ENCODE measurements around the gene NAIF1. TPM values are rescaled to one million over a fixed set of nuclear protein-coding genes. Genes with fewer than 3 reads are reported as not detected.
"Not testable (repeated sequence)": the region's sequence is repeated elsewhere in the genome, so short reads cannot be mapped to it uniquely, and the experiment has no call there.

The NAIF1 gene
- total RNA-seq, 4 donors from 2014 or later, result 7.4 to 26.1 (median 11.8) TPM

- H3K27ac ChIP-seq, result peak overlapping the region; percentile 74 to 92 (median 84)
- TF ChIP-seq CTCF (IDR thresholded peaks at IDR 0.05), result no peak
- TF ChIP-seq POLR2A (IDR thresholded peaks at IDR 0.05), result no peak
These were observed 41.4 kb downstream of the NAIF1 start for GRCh38 chr9:128025736-128026135.

GRCh38 chr9:128024761-128025308 lies 42.3 kb downstream of the NAIF1 start:
- Histone ChIP-seq H3K36me3 (no peaks in the 10 kb centered on the region), H3K9me3 (no peaks in the 10 kb centered on the region), H3K4me1 (peaks cover 0 to 29% (median 11%) of the 10 kb centered on the region in 4 donors), H3K4me3 (no peak overlapping the region), H3K27me3 (no peaks in the 10 kb centered on the region), H3K27ac (peak overlapping the region; percentile 74 to 92 (median 84))
- TF ChIP-seq POLR2A (IDR thresholded peaks at IDR 0.05) (no peak), CTCF (IDR thresholded peaks at IDR 0.05) (no peak)
- DNase-seq, result no peak

More at GRCh38 chr9:128025736-128026135, 41.4 kb downstream of the NAIF1 start:
- H3K9me3 ChIP-seq, result no peaks in the 10 kb centered on the region
- H3K4me3 ChIP-seq, result peak overlapping the region in 1 of 4 donors; percentile 12
- DNase-seq, result no peak
- H3K27me3 ChIP-seq, result no peaks in the 10 kb centered on the region
- peaks cover 0 to 29% (median 14%) of the 10 kb centered on the region in 4 donors for H3K4me1 ChIP-seq
- no peaks in the 10 kb centered on the region for H3K36me3 ChIP-seq

GRCh38 chr9:128023671-128024070 lies 43.4 kb downstream of the NAIF1 start:
- peak overlapping the region in 1 of 4 donors; percentile 43 for H3K27ac ChIP-seq
- not testable (repeated sequence) for H3K4me3 ChIP-seq, DNase-seq, H3K36me3 ChIP-seq, H3K27me3 ChIP-seq, H3K9me3 ChIP-seq
- H3K4me1 ChIP-seq, result peaks cover 0 to 22% (median 9%) of the 10 kb centered on the region in 4 donors

GRCh38 chr9:128022886-128023285 lies 44.2 kb downstream of the NAIF1 start:
- H3K4me1 ChIP-seq, result peaks cover 0 to 19% (median 8%) of the 10 kb centered on the region in 4 donors
- H3K27ac ChIP-seq, result peak overlapping the region in 1 of 4 donors; percentile 43
- DNase-seq, result no peak
- TF ChIP-seq CTCF (IDR thresholded peaks at IDR 0.05) (no peak), POLR2A (IDR thresholded peaks at IDR 0.05) (no peak)
- H3K27me3 ChIP-seq, result no peaks in the 10 kb centered on the region
- no peaks in the 10 kb centered on the region for H3K36me3 ChIP-seq
- no peaks in the 10 kb centered on the region for H3K9me3 ChIP-seq
- H3K4me3 ChIP-seq, result no peak overlapping the region

GRCh38 chr9:128021098-128021497 lies 46.0 kb downstream of the NAIF1 start:
- H3K4me3 ChIP-seq, result no peak overlapping the region
- no peaks in the 10 kb centered on the region for H3K36me3 ChIP-seq
- no peak overlapping the region for H3K27ac ChIP-seq
- H3K4me1 ChIP-seq, result peaks cover 0 to 13% (median 2%) of the 10 kb centered on the region in 4 donors
- H3K27me3 ChIP-seq, result no peaks in the 10 kb centered on the region
- H3K9me3 ChIP-seq, result no peaks in the 10 kb centered on the region
- TF ChIP-seq POLR2A (IDR thresholded peaks at IDR 0.05) (no peak), CTCF (IDR thresholded peaks at IDR 0.05) (no peak)
- no peak for DNase-seq

GRCh38 chr9:128020692-128021091 lies 46.4 kb downstream of the NAIF1 start:
- DNase-seq, result no peak
- Histone ChIP-seq H3K9me3 (no peaks in the 10 kb centered on the region), H3K27me3 (no peaks in the 10 kb centered on the region), H3K36me3 (no peaks in the 10 kb centered on the region), H3K4me1 (peaks cover 0 to 11% (median under 1%) of the 10 kb centered on the region in 4 donors), H3K27ac (no peak overlapping the region), H3K4me3 (no peak overlapping the region)
- peak in 1 of 6 experiments; percentile 3 for TF ChIP-seq CTCF (IDR thresholded peaks at IDR 0.05)
- no peak for TF ChIP-seq POLR2A (IDR thresholded peaks at IDR 0.05)
